ENCODE data around the gene HORMAD1. TPM values are rescaled to one million over a fixed set of nuclear protein-coding genes. Genes with fewer than 3 reads are reported as not detected.

The HORMAD1 gene
- polyA plus RNA-seq, 1 of the 3 experiments (the other 2 are of a cell fraction): not detected

DNA sequence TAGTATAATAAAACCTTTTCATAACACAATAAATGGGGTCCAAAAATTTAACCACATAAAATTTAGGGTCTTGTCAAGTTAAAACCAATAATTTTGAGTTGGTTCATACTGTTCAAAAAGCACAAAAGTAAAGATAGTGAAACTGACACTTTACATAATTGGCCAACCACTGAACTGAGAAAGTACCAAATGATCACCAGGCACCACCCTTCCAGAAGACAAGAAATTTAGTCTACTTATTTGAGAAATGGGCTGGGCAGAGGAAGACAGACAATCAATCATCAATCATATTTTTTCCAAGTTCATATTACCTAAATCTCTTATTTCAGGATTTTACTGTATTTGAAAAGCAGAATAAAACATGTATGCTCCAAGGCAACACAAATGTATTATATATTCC lies 17.3 kb downstream of the HORMAD1 start:
- no peaks in the 10 kb centered on the region for H3K4me1 ChIP-seq (ENCODE audit: control insufficient read depth in 1 of 2, insufficient read depth in 2 of 2, low read depth in 1 of 2, low read length in 1 of 2)
- no peak overlapping the region for H3K4me2 ChIP-seq
- no peak for DNase-seq
- H3F3A ChIP-seq (replicated peaks; ENCODE audit: insufficient read depth): no peaks in the 10 kb centered on the region
- H3K4me3 ChIP-seq (ENCODE audit: low read depth in 2 of 2, low read length in 1 of 2): no peak overlapping the region
- H4K20me1 ChIP-seq (ENCODE audit: insufficient read depth): no peaks in the 10 kb centered on the region
- H3K79me2 ChIP-seq (ENCODE audit: insufficient read depth): no peaks in the 10 kb centered on the region
- POLR2A ChIA-PET: no interaction called here
- H3K27me3 ChIP-seq (ENCODE audit: insufficient read depth): no peaks in the 10 kb centered on the region
- TF ChIP-seq RFX5 (IDR thresholded peaks at IDR 0.05; ENCODE audit: low read length): no peak
- TF ChIP-seq SMC3 (IDR thresholded peaks at IDR 0.05; ENCODE audit: low read depth, low read length): no peak
- TF ChIP-seq RAD21 (IDR thresholded peaks at IDR 0.05; ENCODE audit: low read length): no peak
- TF ChIP-seq SIN3A (IDR thresholded peaks at IDR 0.05; ENCODE audit: borderline replicate concordance, low read depth, low read length): no peak
- TF ChIP-seq EZH2phosphoT487 (IDR thresholded peaks at IDR 0.05; ENCODE audit: borderline replicate concordance, low read depth): no peak
- TF ChIP-seq MEF2A (IDR thresholded peaks at IDR 0.05; ENCODE audit: borderline replicate concordance, low read depth): no peak
- TF ChIP-seq TAF1 (IDR thresholded peaks at IDR 0.05; ENCODE audit: borderline replicate concordance, low read depth, low read length): no peak
- TF ChIP-seq JUND (IDR thresholded peaks at IDR 0.05): no peak
- TF ChIP-seq TEAD4 (IDR thresholded peaks at IDR 0.05; ENCODE audit: borderline replicate concordance, insufficient read depth): no peak
- TF ChIP-seq, protein P1, sequence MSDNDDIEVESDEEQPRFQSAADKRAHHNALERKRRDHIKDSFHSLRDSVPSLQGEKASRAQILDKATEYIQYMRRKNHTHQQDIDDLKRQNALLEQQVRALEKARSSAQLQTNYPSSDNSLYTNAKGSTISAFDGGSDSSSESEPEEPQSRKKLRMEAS (IDR thresholded peaks at IDR 0.05; ENCODE audit: low read depth): no peak
- TF ChIP-seq GATA2 (CRISPR knock-in tag; IDR thresholded peaks at IDR 0.05): no peak
- H3K9me3 ChIP-seq: no peaks in the 10 kb centered on the region
- H3K9ac ChIP-seq: no peak overlapping the region
- H3K9me2 ChIP-seq: no peaks in the 10 kb centered on the region
- H3K27ac ChIP-seq (ENCODE audit: low read depth in 2 of 2, low read length in 1 of 2): no peak overlapping the region
- CTCF ChIA-PET: interaction anchor here (0.9 kb wide), 1 partner anchor 10 kb away, joined by 3 read pairs; no protein-coding TSS in a partner anchor
- 0 out of 2 replicates have a peak overlapping the region, but pooled peaks have one; percentile 9 for H2AFZ ChIP-seq (ENCODE audit: low read depth)
- H3K36me3 ChIP-seq (replicated peaks in 1 of 2; ENCODE audit: control insufficient read depth in 1 of 2, insufficient read depth in 2 of 2, low read length in 1 of 2): no peaks in the 10 kb centered on the region

DNA sequence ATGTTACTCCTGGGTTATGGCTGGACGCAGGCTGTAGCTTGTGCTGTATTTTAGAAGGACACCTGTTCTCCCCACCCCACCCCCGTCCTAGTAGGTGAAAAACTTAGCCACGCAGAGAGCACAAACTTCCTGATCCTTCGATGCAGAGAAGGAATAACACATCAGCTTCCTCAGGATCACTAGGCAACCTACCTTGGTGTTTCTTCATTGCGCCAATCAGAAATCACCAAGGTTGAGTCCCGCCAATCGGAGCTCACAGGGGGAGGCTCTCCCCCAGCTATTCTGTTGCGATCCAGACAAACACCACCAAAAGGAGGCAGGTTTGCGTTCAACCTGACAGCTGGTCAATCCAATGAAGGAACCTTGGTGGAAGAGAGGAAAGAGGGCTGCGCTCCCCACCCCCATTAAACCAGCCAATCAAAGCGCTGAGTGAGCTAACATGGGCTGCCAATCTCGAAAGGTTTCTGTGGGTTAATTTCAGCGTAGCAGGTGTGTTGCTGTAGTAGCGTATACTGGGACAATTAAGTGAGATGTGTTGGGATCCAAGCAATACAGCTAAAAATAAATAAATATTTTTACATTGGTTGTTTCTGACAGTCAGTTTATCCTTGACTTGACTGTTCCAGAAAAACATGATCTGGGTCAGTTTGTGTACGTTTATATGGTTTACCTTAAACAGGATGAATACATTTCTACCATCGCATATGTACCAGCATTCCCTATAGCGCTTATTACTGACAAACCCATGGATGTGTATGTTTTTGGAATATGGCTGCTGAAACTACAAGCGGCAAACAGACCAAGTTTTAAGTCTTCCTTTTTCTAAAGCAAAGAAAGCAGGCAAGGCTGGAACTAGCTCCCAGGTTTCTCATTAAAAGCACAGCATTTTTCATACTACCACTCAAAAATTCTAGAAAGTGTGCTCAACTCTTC lies 23.4 kb downstream of the HORMAD1 start, which contains the start of gene GOLPH3L:
Gene GOLPH3L, minus strand, starts transcription at position 160 of the 933 bp plus-strand sequence. CDS start 2,316 bp downstream, outside the sequence.
- POLR2A ChIA-PET: interaction anchor here (0.6 to 1.6 kb wide), 4 partner anchors 9 to 118 kb away, joined by 3 to 5 read pairs (median 4); partner anchors contain the start of genes ENSA and MCL1
- H3K27me3 ChIP-seq (ENCODE audit: insufficient read depth): no peaks in the 10 kb centered on the region
- peak within 1 kb of the TSS; percentile 76 for H3K4me2 ChIP-seq
- peaks cover 22% of the 10 kb centered on the region for H3K79me2 ChIP-seq (ENCODE audit: insufficient read depth)
- H3K36me3 ChIP-seq (replicated peaks in 1 of 2; ENCODE audit: control insufficient read depth in 1 of 2, insufficient read depth in 2 of 2, low read length in 1 of 2): peaks cover 22 to 27% of the 10 kb centered on the region in 2 experiments
- CTCF ChIA-PET: interaction anchor here (0.6 to 1.6 kb wide), 6 partner anchors 9 to 314 kb away, joined by 3 to 8 read pairs (median 4); no protein-coding TSS in a partner anchor
- H3F3A ChIP-seq (replicated peaks; ENCODE audit: insufficient read depth): peaks cover 4% of the 10 kb centered on the region
- H3K27ac ChIP-seq (ENCODE audit: low read depth in 2 of 2, low read length in 1 of 2): peak within 1 kb of the TSS in 1 of 2 experiments; percentile 82; a peak in 3 of 4 replicates
- no peaks in the 10 kb centered on the region for H3K9me3 ChIP-seq
- peak within 1 kb of the TSS; percentile 73 for H3K9ac ChIP-seq
- H4K20me1 ChIP-seq (ENCODE audit: insufficient read depth): no peaks in the 10 kb centered on the region
- peak; percentile 84 for DNase-seq
- H3K4me3 ChIP-seq (ENCODE audit: low read depth in 2 of 2, low read length in 1 of 2): peak within 1 kb of the TSS; percentile 95
- H3K4me1 ChIP-seq (ENCODE audit: control insufficient read depth in 1 of 2, insufficient read depth in 2 of 2, low read depth in 1 of 2, low read length in 1 of 2): peaks cover 9 to 17% of the 10 kb centered on the region in 2 experiments; a peak in 2 of 4 replicates
- H2AFZ ChIP-seq (ENCODE audit: low read depth): peak within 1 kb of the TSS; percentile 99
- WGBS (ENCODE audit: low lambda C conversion rate): 2% methylated on average over 18 of the region's 18 CpGs
- no peaks in the 10 kb centered on the region for H3K9me2 ChIP-seq
- TF ChIP-seq TAF1 (IDR thresholded peaks at IDR 0.05; ENCODE audit: borderline replicate concordance, low read depth, low read length) (peak; percentile 68), EP300 (IDR thresholded peaks at IDR 0.05; ENCODE audit: borderline replicate concordance in 1 of 2, low read depth in 1 of 2, low read length in 1 of 2) (no peak; a peak in 1 of 4 replicates), CHD2 (IDR thresholded peaks at IDR 0.05; ENCODE audit: low read length, partially characterized antibody) (peak; percentile 97), RAD21 (IDR thresholded peaks at IDR 0.05; ENCODE audit: low read length) (peak; percentile 14; the same call in 1 of the 2 replicates), TEAD4 (IDR thresholded peaks at IDR 0.05; ENCODE audit: borderline replicate concordance, insufficient read depth) (no peak), POLR2AphosphoS5 (IDR thresholded peaks at IDR 0.05; ENCODE audit: low read depth, low read length) (peak; percentile 84), RXRA (IDR thresholded peaks at IDR 0.05; ENCODE audit: borderline replicate concordance, low read depth) (no peak), NFIC (IDR thresholded peaks at IDR 0.05; ENCODE audit: borderline replicate concordance) (no peak)
- TF ChIP-seq, protein P2, sequence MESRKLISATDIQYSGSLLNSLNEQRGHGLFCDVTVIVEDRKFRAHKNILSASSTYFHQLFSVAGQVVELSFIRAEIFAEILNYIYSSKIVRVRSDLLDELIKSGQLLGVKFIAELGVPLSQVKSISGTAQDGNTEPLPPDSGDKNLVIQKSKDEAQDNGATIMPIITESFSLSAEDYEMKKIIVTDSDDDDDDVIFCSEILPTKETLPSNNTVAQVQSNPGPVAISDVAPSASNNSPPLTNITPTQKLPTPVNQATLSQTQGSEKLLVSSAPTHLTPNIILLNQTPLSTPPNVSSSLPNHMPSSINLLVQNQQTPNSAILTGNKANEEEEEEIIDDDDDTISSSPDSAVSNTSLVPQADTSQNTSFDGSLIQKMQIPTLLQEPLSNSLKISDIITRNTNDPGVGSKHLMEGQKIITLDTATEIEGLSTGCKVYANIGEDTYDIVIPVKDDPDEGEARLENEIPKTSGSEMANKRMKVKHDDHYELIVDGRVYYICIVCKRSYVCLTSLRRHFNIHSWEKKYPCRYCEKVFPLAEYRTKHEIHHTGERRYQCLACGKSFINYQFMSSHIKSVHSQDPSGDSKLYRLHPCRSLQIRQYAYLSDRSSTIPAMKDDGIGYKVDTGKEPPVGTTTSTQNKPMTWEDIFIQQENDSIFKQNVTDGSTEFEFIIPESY (IDR thresholded peaks at IDR 0.05; ENCODE audit: borderline replicate concordance, low read depth): no peak
- TF ChIP-seq, protein P3, sequence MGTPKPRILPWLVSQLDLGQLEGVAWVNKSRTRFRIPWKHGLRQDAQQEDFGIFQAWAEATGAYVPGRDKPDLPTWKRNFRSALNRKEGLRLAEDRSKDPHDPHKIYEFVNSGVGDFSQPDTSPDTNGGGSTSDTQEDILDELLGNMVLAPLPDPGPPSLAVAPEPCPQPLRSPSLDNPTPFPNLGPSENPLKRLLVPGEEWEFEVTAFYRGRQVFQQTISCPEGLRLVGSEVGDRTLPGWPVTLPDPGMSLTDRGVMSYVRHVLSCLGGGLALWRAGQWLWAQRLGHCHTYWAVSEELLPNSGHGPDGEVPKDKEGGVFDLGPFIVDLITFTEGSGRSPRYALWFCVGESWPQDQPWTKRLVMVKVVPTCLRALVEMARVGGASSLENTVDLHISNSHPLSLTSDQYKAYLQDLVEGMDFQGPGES (IDR thresholded peaks at IDR 0.05; ENCODE audit: low read depth, low read length): peak; percentile 91
- TF ChIP-seq, protein P1 (IDR thresholded peaks at IDR 0.05; ENCODE audit: low read depth): peak; percentile 48

All from SK-N-SH (cell line).